ENCODE results near the gene MYOF. TPM values are rescaled to one million over a fixed set of nuclear protein-coding genes. Genes with fewer than 3 reads are reported as not detected.
A peak's percentile ranks its signal among the peaks of the same experiment; 100 is the strongest.

MYOF gene
- polyA plus RNA-seq, 4 donors = 1.6 to 20.6 (median 9.4) TPM

- DNase-seq = no peak
- Histone ChIP-seq H3K4me1 (ENCODE audit: control insufficient read depth in 3 of 3, insufficient read depth in 2 of 3, low read depth in 1 of 3, low read length in 2 of 3) (no peaks in the 10 kb centered on the region), H3K27ac (ENCODE audit: low read depth in 1 of 3, low read length in 2 of 3) (no peak overlapping the region), H3K36me3 (ENCODE audit: control insufficient read depth in 3 of 3, insufficient read depth in 2 of 3, low read depth in 1 of 3, low read length in 3 of 3) (peaks cover 0 to 9% (median 0%) of the 10 kb centered on the region in 3 donors), H3K27me3 (ENCODE audit: control insufficient read depth in 3 of 3, insufficient read depth in 3 of 3, low read length in 3 of 3) (no peaks in the 10 kb centered on the region), H3K9me3 (ENCODE audit: control insufficient read depth in 2 of 2, insufficient read depth in 1 of 2, low read depth in 1 of 2, low read length in 1 of 2) (no peaks in the 10 kb centered on the region), H3K4me3 (ENCODE audit: low read depth in 1 of 3, low read length in 3 of 3) (no peak overlapping the region)
- WGBS, 3 donors = 67 to 71% (median 67%) methylated on average over 3 of the region's 3 CpGs
- no peak for FAIRE-seq
Measured at GRCh38 chr10:93398528-93398927, 83.6 kb downstream of the MYOF start.

- FAIRE-seq (peak; percentile 15), DNase-seq (no peak)
- H3K27me3 ChIP-seq (ENCODE audit: control insufficient read depth in 3 of 3, insufficient read depth in 3 of 3, low read length in 3 of 3) = no peaks in the 10 kb centered on the region
- 64 to 74% (median 72%) methylated on average over 6 of the region's 6 CpGs for WGBS, 3 donors
- H3K4me1 ChIP-seq (ENCODE audit: control insufficient read depth in 3 of 3, insufficient read depth in 2 of 3, low read depth in 1 of 3, low read length in 2 of 3) = no peaks in the 10 kb centered on the region
- no peaks in the 10 kb centered on the region for H3K9me3 ChIP-seq (ENCODE audit: control insufficient read depth in 2 of 2, insufficient read depth in 1 of 2, low read depth in 1 of 2, low read length in 1 of 2)
- H3K4me3 ChIP-seq (ENCODE audit: low read depth in 1 of 3, low read length in 3 of 3) = no peak overlapping the region
- no peak overlapping the region for H3K27ac ChIP-seq (ENCODE audit: low read depth in 1 of 3, low read length in 2 of 3)
- peaks cover 0 to 9% (median 2%) of the 10 kb centered on the region in 3 donors for H3K36me3 ChIP-seq (ENCODE audit: control insufficient read depth in 3 of 3, insufficient read depth in 2 of 3, low read depth in 1 of 3, low read length in 3 of 3)
Measured at GRCh38 chr10:93397020-93397419, 85.1 kb downstream of the MYOF start.

- Histone ChIP-seq H3K27ac (ENCODE audit: low read depth in 1 of 3, low read length in 2 of 3) (no peak overlapping the region), H3K9me3 (ENCODE audit: control insufficient read depth in 2 of 2, insufficient read depth in 1 of 2, low read depth in 1 of 2, low read length in 1 of 2) (no peaks in the 10 kb centered on the region), H3K4me3 (ENCODE audit: low read depth in 1 of 3, low read length in 3 of 3) (no peak overlapping the region), H3K27me3 (ENCODE audit: control insufficient read depth in 3 of 3, insufficient read depth in 3 of 3, low read length in 3 of 3) (no peaks in the 10 kb centered on the region), H3K36me3 (ENCODE audit: control insufficient read depth in 3 of 3, insufficient read depth in 2 of 3, low read depth in 1 of 3, low read length in 3 of 3) (peaks cover 0 to 5% (median 2%) of the 10 kb centered on the region in 3 donors), H3K4me1 (ENCODE audit: control insufficient read depth in 3 of 3, insufficient read depth in 2 of 3, low read depth in 1 of 3, low read length in 2 of 3) (no peaks in the 10 kb centered on the region)
- FAIRE-seq = no peak
- no peak for DNase-seq
- WGBS, 3 donors = 74 to 90% (median 83%) methylated on average over 7 of the region's 7 CpGs
Measured at GRCh38 chr10:93393211-93393610, 88.9 kb downstream of the MYOF start.

- DNase-seq = no peak
- Histone ChIP-seq H3K4me1 (ENCODE audit: control insufficient read depth in 3 of 3, insufficient read depth in 2 of 3, low read depth in 1 of 3, low read length in 2 of 3) (peaks cover 0 to 4% (median 0%) of the 10 kb centered on the region in 3 donors), H3K27me3 (ENCODE audit: control insufficient read depth in 3 of 3, insufficient read depth in 3 of 3, low read length in 3 of 3) (no peaks in the 10 kb centered on the region), H3K4me3 (ENCODE audit: low read depth in 1 of 3, low read length in 3 of 3) (no peak overlapping the region), H3K36me3 (ENCODE audit: control insufficient read depth in 3 of 3, insufficient read depth in 2 of 3, low read depth in 1 of 3, low read length in 3 of 3) (peaks cover 0 to 6% (median 2%) of the 10 kb centered on the region in 3 donors), H3K27ac (ENCODE audit: low read depth in 1 of 3, low read length in 2 of 3) (no peak overlapping the region), H3K9me3 (ENCODE audit: control insufficient read depth in 2 of 2, insufficient read depth in 1 of 2, low read depth in 1 of 2, low read length in 1 of 2) (no peaks in the 10 kb centered on the region)
- no peak for FAIRE-seq
- WGBS, 3 donors = 45 to 64% (median 58%) methylated on average over 3 of the region's 3 CpGs
Measured at GRCh38 chr10:93392121-93392520, 90.0 kb downstream of the MYOF start.

GRCh38 chr10:93390306-93391090 lies 91.6 kb downstream of the MYOF start:
- H3K4me3 ChIP-seq (ENCODE audit: low read depth in 1 of 3, low read length in 3 of 3) = no peak overlapping the region
- 79 to 86% (median 83%) methylated on average over 3 of the region's 3 CpGs for WGBS, 3 donors
- no peaks in the 10 kb centered on the region for H3K27me3 ChIP-seq (ENCODE audit: control insufficient read depth in 3 of 3, insufficient read depth in 3 of 3, low read length in 3 of 3)
- FAIRE-seq (no peak), DNase-seq (no peak)
- H3K4me1 ChIP-seq (ENCODE audit: control insufficient read depth in 3 of 3, insufficient read depth in 2 of 3, low read depth in 1 of 3, low read length in 2 of 3) = peaks cover 0 to 5% (median 0%) of the 10 kb centered on the region in 3 donors
- H3K27ac ChIP-seq (ENCODE audit: low read depth in 1 of 3, low read length in 2 of 3) = no peak overlapping the region
- H3K9me3 ChIP-seq (ENCODE audit: control insufficient read depth in 2 of 2, insufficient read depth in 1 of 2, low read depth in 1 of 2, low read length in 1 of 2) = no peaks in the 10 kb centered on the region
- H3K36me3 ChIP-seq (ENCODE audit: control insufficient read depth in 3 of 3, insufficient read depth in 2 of 3, low read depth in 1 of 3, low read length in 3 of 3) = peaks cover 0 to 12% (median 2%) of the 10 kb centered on the region in 3 donors

- no peak overlapping the region for H3K4me3 ChIP-seq (ENCODE audit: low read depth in 1 of 3, low read length in 3 of 3)
- peak; percentile 16 to 21 for DNase-seq
- FAIRE-seq = no peak
- H3K27me3 ChIP-seq (ENCODE audit: control insufficient read depth in 3 of 3, insufficient read depth in 3 of 3, low read length in 3 of 3) = no peaks in the 10 kb centered on the region
- peak overlapping the region in 1 of 3 donors; percentile 79 for H3K27ac ChIP-seq (ENCODE audit: low read depth in 1 of 3, low read length in 2 of 3)
- no peaks in the 10 kb centered on the region for H3K9me3 ChIP-seq (ENCODE audit: control insufficient read depth in 2 of 2, insufficient read depth in 1 of 2, low read depth in 1 of 2, low read length in 1 of 2)
- H3K4me1 ChIP-seq (ENCODE audit: control insufficient read depth in 3 of 3, insufficient read depth in 2 of 3, low read depth in 1 of 3, low read length in 2 of 3) = peaks cover 0 to 5% (median 4%) of the 10 kb centered on the region in 3 donors
- H3K36me3 ChIP-seq (ENCODE audit: control insufficient read depth in 3 of 3, insufficient read depth in 2 of 3, low read depth in 1 of 3, low read length in 3 of 3) = peaks cover 0 to 15% (median 0%) of the 10 kb centered on the region in 3 donors
- 54 to 65% (median 60%) methylated on average over 14 of the region's 14 CpGs for WGBS, 3 donors
Measured at GRCh38 chr10:93386631-93387369, 95.3 kb downstream of the MYOF start.

GRCh38 chr10:93385345-93385744 lies 96.8 kb downstream of the MYOF start:
- no peaks in the 10 kb centered on the region for H3K9me3 ChIP-seq (ENCODE audit: control insufficient read depth in 2 of 2, insufficient read depth in 1 of 2, low read depth in 1 of 2, low read length in 1 of 2)
- H3K27me3 ChIP-seq (ENCODE audit: control insufficient read depth in 3 of 3, insufficient read depth in 3 of 3, low read length in 3 of 3) = no peaks in the 10 kb centered on the region
- H3K4me1 ChIP-seq (ENCODE audit: control insufficient read depth in 3 of 3, insufficient read depth in 2 of 3, low read depth in 1 of 3, low read length in 2 of 3) = peaks cover 0 to 5% (median 4%) of the 10 kb centered on the region in 3 donors
- DNase-seq = no peak
- peaks cover 0 to 23% (median 0%) of the 10 kb centered on the region in 3 donors for H3K36me3 ChIP-seq (ENCODE audit: control insufficient read depth in 3 of 3, insufficient read depth in 2 of 3, low read depth in 1 of 3, low read length in 3 of 3)
- WGBS, 3 donors = 89 to 98% (median 97%) methylated on average over 2 of the region's 2 CpGs
- H3K4me3 ChIP-seq (ENCODE audit: low read depth in 1 of 3, low read length in 3 of 3) = no peak overlapping the region
- H3K27ac ChIP-seq (ENCODE audit: low read depth in 1 of 3, low read length in 2 of 3) = no peak overlapping the region
- no peak for FAIRE-seq

GRCh38 chr10:93384006-93384405 lies 98.1 kb downstream of the MYOF start:
- DNase-seq = peak in 1 of 2 donors; percentile 14
- H3K27me3 ChIP-seq (ENCODE audit: control insufficient read depth in 3 of 3, insufficient read depth in 3 of 3, low read length in 3 of 3) = no peaks in the 10 kb centered on the region
- peaks cover 0 to 27% (median 0%) of the 10 kb centered on the region in 3 donors for H3K36me3 ChIP-seq (ENCODE audit: control insufficient read depth in 3 of 3, insufficient read depth in 2 of 3, low read depth in 1 of 3, low read length in 3 of 3)
- peaks cover 0 to 5% (median 4%) of the 10 kb centered on the region in 3 donors for H3K4me1 ChIP-seq (ENCODE audit: control insufficient read depth in 3 of 3, insufficient read depth in 2 of 3, low read depth in 1 of 3, low read length in 2 of 3)
- FAIRE-seq = no peak
- whole genome bisulfite sequencing, 3 donors = 76 to 84% (median 79%) methylated on average over 7 of the region's 7 CpGs
- H3K9me3 ChIP-seq (ENCODE audit: control insufficient read depth in 2 of 2, insufficient read depth in 1 of 2, low read depth in 1 of 2, low read length in 1 of 2) = no peaks in the 10 kb centered on the region
- peak overlapping the region in 1 of 3 donors; percentile 65 for H3K27ac ChIP-seq (ENCODE audit: low read depth in 1 of 3, low read length in 2 of 3)
- no peak overlapping the region for H3K4me3 ChIP-seq (ENCODE audit: low read depth in 1 of 3, low read length in 3 of 3)

Measured in small intestine (tissue), 7 donors.